NCI-H1436 treated with DMSO at 0.1 percent for 48 hours (cell line): ENCODE data around the gene EXOC6B.
"Not testable (repeated sequence)": the region's sequence is repeated elsewhere in the genome, so short reads cannot be mapped to it uniquely, and the experiment has no call there.

Source experiments
- DNase-seq: peaks from one replicate; lab custom pipeline; 2025; lab: John Stamatoyannopoulos, UW

EXOC6B gene

DNA sequence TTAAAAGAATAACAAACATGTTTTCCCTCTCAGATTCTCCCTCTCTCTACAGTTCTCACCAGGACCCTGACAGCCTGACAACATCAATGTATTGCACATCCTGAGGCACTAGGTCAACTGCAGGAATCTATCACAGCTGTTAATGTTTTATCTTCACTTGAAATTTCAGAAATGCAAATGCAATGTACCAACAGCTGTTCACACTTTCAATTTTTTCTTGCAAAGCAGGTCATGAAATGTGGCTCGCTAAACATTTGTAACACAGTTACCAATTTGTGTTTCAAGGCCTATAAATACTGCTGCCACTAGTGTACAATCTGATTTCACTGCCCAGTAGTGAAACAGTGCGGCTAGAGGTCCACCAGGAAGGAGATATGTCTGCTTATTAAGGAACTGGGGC is 147.8 kb downstream of the EXOC6B start:
- DNase-seq: no peak

- no peak for DNase-seq
These were observed 149.3 kb downstream of the EXOC6B start for GRCh38 chr2:72676341-72677025.

DNA sequence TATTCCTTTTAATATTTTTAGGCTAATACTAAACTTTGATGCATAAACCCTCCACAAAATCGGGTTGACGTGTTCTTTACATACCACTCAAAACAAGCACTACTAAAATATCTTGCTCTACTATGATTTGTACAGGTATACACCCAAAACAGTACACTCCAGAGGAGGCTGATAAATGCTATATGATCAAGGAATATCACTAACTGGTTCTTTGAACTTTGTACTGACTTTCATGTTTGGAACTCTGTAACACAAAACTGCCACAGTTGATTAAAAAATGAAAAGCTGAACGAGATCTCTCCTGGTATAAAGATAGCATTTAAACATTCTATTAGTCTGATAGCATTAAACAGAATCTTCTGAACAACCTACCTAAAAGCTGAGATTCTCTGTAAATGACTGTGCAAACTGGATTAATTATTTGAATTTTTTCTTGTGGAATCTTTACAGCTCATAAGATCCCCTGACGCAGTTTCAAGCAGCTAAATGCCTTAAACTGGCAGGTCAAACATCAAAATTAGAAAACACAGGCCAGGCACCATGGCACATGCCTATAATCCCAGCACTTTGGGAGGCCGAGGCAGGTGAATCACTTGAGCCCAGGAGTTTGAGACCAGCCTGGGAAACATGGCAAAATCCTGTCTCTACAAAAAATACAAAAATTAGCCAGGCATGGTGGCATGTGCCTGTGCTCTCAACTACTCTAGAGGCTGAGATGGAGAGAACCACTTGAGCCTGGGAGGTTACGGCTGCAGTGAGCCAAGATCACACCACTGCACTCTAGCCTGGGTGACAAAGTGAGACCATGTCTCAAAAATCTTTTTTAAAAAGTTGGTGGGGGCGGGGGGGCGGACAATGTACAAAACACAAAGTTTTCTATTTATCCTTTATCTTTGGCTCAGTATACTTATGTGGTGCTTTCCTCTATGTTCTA is 150.6 kb downstream of the EXOC6B start:
- no peak for DNase-seq

GRCh38 chr2:72673279-72673678 is 152.6 kb downstream of the EXOC6B start:
- no peak for DNase-seq

DNA sequence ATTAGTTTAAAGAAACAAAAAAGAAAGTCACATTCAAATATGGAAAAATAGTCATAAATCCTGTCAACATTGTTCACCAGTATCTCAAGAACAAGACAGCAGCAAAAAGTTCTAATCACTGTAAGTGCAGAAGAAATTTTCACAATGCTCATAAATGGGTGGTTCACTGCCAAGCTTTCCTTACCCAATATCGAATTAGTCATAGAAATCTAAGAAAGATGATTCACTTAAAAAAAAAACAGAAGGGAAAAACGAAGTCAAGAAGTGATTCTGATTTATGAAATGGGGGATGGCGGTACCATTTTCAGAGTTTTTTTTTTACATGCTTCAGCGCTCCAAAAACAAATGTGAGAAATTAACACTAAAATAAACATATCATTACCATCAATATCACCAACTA is 156.7 kb downstream of the EXOC6B start:
- no peak for DNase-seq

- no peak for DNase-seq
These were observed 157.2 kb downstream of the EXOC6B start for GRCh38 chr2:72668647-72669046.

DNA sequence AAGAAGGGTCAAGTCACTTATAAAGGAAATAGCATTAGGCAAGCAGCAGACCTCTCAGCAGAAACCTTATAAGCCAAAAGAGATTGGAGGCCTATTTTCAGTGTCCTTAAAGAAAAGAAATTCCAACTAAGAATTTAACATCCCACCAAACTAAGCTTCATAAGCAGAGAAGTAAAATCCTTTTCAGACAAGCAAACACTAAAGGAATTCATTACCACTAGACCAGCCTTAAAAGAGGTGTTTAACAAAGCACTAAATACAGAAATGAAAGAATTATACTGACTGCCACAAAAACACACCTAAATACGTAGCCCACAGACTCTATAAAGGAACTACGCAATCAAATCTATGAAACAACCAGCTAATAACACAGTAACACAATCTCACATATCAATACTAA is 160.4 kb downstream of the EXOC6B start:
- DNase-seq: no peak

DNA sequence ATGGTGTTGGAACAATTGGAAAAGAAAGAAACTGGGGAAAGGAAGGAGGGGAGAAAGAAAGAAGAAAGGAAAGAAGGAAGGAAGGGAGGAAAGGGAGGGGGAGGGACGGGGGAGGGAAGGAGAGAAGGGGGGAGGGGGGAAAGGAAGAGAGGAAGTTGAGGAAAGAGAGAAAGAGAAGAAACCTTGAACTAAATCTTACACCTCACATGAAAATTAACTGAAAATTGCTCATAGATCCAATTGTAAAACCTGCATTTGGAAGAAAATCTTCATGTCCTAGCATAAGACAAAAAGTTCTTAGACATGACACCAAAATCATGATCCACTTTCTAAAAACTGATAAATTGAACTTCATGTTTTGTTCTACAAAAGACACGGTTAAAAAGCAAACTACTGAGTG is 163.8 kb downstream of the EXOC6B start:
- no peak for DNase-seq

DNA sequence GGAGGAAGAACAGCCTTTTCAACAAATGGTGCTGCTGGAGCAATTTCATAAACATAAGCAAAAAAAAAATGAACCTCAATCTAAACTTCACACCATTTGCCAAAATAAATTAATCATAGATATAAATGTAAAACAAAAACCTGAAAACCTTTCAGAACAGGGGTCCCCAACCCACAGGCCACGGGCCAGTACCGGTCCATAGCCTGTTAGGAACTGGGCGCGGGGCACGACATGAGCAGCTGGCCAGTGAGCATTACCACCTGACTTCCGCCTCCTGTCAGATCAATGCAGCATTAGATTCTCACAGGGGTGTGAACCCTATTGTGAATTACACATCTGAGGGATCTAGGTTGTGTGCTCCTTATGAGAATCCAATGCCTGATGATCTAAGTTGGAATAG is 176.0 kb downstream of the EXOC6B start:
- DNase-seq: no peak

GRCh38 chr2:72641221-72641620 is 184.6 kb downstream of the EXOC6B start:
- not testable (repeated sequence) for DNase-seq

DNA sequence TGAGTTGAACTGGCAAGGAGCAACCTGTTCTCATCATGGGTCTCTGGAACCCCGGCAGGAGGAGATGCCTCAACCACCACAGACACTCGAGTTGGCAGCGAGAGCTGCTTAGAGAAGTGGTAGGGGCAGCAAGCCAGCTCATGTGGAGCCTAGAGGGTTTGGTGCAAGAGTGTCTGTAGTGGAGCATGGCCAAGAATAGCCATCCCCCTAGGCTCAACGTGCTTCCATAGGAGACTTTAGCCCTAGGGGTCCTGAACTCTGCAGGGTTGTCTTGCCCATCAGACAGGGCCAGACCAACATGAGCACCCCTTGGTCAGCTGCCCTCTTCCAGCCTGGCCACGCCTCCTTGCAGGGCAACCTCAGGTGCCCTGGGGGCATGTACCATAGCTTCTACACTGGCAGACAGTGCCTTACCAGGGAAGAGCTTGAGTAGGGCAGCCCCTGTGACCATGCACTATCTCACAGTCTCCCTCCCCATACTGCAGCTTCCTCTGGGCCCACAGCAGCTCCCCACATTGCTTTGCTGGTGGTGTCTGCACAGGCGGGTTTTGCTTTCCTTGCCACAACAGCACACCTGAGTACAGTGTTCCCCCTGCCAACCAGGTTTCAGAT is 187.1 kb downstream of the EXOC6B start:
- no peak for DNase-seq

DNA sequence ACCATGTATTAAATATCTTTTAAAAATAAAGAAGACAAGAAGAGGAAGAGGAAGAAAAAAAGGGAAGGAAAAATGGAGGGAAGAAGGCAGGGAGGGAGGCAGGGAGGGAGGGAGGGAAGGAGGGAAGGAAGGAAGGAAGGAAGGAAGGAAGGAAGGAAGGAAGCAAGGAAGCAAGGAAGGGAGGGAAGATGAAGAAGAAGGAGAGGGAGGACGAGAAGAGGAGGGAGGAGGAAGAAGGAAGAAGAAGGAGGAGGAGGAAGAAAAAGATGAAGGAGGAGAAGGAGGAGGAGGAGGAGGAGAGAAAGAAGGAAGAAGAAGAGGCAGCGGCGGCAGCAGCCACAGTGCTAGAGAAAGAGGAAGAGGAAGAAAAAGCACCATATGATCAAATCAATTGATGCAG is 189.6 kb downstream of the EXOC6B start:
- no peak for DNase-seq

DNA sequence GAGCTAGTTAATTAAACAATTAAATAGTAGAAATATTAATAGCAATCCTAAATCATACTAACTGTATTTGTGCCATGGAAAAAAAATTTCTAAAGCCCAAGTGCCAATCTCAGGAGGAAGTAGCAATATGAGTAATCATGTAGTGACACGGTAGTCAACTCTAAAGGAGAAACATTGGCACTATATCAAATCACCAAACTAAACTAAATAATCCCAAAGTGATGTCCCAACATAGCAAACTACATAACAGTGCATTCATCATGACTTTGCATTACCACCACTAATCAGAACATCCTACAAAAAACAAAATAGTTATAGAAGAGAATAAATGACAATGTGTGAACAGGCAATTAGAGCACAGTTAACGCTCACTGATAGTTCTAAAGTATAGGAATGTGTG is 195.1 kb downstream of the EXOC6B start:
- DNase-seq: no peak

DNA sequence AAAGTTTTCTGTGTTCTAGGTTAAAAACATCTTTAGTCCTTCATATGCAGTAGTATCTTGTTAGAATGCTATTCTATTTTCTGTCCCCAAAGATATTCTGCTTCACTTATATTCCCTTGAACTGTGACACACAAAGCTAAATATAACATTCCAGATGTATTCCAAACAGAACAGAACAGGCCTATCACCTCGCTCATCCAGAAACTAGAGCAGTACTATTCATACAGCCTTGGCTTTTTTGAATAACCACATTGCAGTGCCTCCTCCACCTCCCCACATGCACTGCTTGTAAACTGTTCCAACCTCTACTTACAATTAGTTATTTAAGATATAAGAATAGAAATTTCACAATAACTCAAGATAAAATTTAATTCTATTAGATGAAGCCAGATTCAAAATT is 196.8 kb downstream of the EXOC6B start:
- no peak for DNase-seq

DNA sequence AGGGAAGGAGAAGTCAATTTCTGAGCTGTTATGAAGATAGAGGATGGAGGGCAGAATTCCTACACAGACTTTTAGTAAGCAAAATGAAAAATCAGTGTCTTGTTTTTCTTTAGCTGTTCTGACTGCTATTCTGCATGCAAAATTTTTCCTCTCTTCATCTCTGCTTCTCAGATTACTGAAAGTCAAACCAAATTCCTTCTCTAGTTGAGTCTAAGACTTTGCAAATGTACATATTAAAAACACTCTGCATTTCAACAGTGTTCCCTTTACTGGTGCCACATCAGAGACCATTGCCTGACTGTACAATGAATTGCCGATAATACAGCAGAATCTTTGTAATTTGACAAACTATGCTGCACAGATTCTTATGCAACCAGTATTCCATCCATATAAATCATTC is 198.8 kb downstream of the EXOC6B start:
- no peak for DNase-seq

DNA sequence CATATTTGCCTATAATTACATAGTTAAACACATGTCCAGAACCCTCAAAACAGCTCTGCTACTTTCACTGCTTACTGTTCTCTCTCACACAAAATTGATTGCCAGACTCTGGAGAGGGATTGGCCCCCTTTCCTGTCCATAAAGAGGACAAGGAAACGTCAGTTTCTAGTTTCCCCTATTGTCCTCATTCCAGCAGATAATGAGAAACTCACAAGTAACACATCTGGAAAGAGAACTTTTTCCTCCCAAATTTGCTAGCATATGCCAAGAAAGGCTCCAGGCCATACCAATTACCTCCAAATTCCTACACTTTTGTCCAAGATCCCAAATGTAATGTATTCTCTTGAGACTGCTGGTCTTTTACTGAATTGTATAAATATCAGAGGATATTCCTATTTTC is 200.5 kb downstream of the EXOC6B start:
- no peak for DNase-seq

DNA sequence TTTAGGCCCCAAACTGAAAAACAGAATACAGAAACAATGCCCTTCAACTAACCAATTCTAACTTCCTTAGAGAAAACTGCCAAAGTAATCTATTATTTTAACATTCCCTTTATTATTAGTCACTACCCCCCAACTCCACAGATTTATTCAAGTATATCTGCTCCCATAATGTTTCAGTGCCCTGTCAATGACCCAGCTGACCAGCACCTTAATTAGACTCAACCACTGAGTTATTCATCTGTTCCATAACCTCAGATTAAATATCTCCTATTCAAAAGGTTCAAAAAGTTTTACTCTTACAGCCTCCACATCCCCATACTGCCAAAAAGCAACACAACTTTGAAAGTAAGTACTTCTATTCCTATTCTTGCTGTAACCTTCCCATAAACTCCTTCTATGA is 202.4 kb downstream of the EXOC6B start:
- no peak for DNase-seq

GRCh38 chr2:72619626-72620025 is 206.2 kb downstream of the EXOC6B start:
- no peak for DNase-seq

GRCh38 chr2:72613931-72614330 is 211.9 kb downstream of the EXOC6B start:
- no peak for DNase-seq

DNA sequence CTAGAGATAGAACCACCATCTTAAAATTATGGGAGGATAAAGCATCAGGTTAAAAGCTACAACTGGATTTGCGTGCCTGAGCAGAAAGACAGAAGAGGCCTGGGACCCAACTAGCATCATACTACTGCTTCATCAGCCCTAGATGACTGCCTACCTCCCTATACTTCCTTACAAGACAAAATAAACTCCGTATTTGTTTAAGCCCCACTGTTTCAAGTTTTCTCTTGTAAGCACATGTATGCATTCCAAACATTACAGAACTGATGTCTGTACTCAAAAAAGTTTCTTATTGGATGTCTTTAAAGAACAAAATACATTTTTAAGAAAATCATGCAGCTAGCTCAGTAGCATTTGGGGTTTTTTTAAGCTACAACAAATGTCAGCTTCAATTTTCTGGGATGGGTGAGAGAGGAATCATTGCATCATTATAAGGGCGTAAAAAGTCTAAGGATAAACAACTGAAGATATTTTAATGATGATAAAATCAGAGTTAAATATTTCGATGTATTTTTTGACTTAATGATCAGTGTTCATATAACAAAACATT is 213.1 kb downstream of the EXOC6B start:
- DNase-seq: no peak

DNA sequence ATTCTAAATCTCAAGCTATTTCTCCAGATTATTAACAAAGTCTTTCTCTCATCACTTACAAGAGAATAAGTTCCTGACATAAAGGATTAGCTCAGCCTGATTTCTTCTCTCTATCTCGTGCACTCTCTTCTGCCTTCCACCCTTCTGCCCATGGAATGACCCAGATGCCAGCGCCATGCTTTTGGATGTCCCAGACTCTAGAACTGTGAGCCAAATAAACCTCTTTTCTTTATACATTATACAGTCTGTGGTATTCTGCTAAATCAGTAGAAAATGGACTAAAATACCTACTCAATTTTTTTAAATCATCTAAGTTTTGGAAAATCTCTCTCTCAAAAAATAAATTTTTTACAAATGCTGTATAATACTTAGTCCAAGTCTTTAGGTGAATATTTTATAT is 218.6 kb downstream of the EXOC6B start:
- DNase-seq: no peak

DNA sequence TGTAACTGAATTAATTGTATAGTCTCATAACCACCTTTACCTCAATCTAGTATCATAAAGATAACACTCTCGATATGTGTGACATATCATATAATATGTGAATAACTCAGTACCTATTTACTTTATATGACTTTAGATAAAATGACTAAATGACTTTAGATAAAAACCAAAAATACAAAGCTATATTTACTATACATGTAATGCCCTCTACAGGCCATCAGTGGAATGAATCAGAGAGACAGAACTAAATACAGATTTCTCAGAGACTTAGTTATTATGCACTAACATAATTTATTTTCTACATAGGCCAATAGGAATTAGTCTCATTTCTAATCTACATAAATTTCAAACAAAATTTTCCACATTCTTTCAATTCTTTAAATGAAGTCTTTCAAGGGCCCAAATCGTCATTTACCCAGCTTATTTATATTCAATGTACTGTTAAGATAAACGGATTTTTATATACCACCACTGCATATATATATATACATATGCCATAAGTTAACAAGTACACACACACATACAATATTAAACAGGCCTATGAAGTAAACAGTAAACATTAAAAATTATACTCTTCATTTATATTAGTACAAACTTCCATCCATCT is 219.9 kb downstream of the EXOC6B start:
- no peak for DNase-seq
